Measurements from ENCODE around the gene SYNC. TPM values are rescaled to one million over a fixed set of nuclear protein-coding genes. Genes with fewer than 3 reads are reported as not detected.

SYNC gene
- total and polyA plus RNA-seq, 10 of the 15 experiments (the other 5 are each of a cell fraction or from before 2014, with no cell fraction given): 0.04 to 0.12 (median 0.05) TPM; not detected in 7

GRCh38 chr1:32746130-32746529 lies 43.6 kb upstream of the SYNC start:
- no peak overlapping the region for H3K4me2 ChIP-seq (ENCODE audit: control insufficient read depth, insufficient read depth)
- in situ Hi-C loops (cut with MboI) (no loop called here), intact Hi-C loops (cut with micrococcal nuclease; ENCODE audit: unreplicated experiment) (no loop called here)
- H3K36me3 ChIP-seq (ENCODE audit: control insufficient read depth in 2 of 2, insufficient read depth in 2 of 2, low read length in 1 of 2): no peaks in the 10 kb centered on the region
- DNase-seq (ENCODE audit: low read depth, low spot score): no peak
- H3K9ac ChIP-seq (ENCODE audit: control insufficient read depth, insufficient read depth, low read length): no peak overlapping the region
- H3K4me3 ChIP-seq: no peak overlapping the region
- H3K79me2 ChIP-seq (ENCODE audit: control insufficient read depth, insufficient read depth, low read length): no peaks in the 10 kb centered on the region
- H4K20me1 ChIP-seq (ENCODE audit: control insufficient read depth, insufficient read depth): no peaks in the 10 kb centered on the region
- H3K4me1 ChIP-seq (ENCODE audit: control insufficient read depth, insufficient read depth, low read length): no peaks in the 10 kb centered on the region
- CTCF ChIA-PET: interaction anchor here (3.3 kb wide), 1 partner anchor 35 kb away, joined by 11 read pairs; no protein-coding TSS in a partner anchor
- 70% methylated on average over 7 of the region's 9 CpGs for WGBS (ENCODE audit: insufficient coverage, insufficient replicate concordance, low lambda C conversion rate, missing lambda C conversion rate)
- no peaks in the 10 kb centered on the region for H3K9me3 ChIP-seq (replicated peaks; ENCODE audit: control insufficient read depth, insufficient read depth, low read length)
- SMC1A ChIA-PET (ENCODE audit: uncharacterized antibody, unreplicated experiment): no interaction called here
- H3K27ac ChIP-seq (ENCODE audit: control insufficient read depth, insufficient read depth): no peak overlapping the region
- no peak overlapping the region for H2AFZ ChIP-seq (ENCODE audit: control insufficient read depth, low read depth, low read length)
- POLR2A ChIA-PET: interaction anchor here (0.6 kb wide), 1 partner anchor 21 kb away, joined by 3 read pairs; no protein-coding TSS in a partner anchor
- no peak for TF ChIP-seq KAT2A (conservative IDR thresholded peaks at IDR 0.05; ENCODE audit: control insufficient read depth, low read depth, low read length)
- no peak for TF ChIP-seq EZH2 (IDR thresholded peaks at IDR 0.05; ENCODE audit: borderline replicate concordance, control insufficient read depth, low read depth, low read length)
- TF ChIP-seq BCL11A (IDR thresholded peaks at IDR 0.05; ENCODE audit: low read depth, low read length): no peak
- TF ChIP-seq GATAD2B (conservative IDR thresholded peaks at IDR 0.05; ENCODE audit: low read depth): no peak
- no peak for TF ChIP-seq ZZZ3 (IDR thresholded peaks at IDR 0.05; ENCODE audit: control insufficient read depth, insufficient read length, low read depth)
- TF ChIP-seq POLR2A (IDR thresholded peaks at IDR 0.05; ENCODE audit: low read depth, low read length): no peak
- no peak for TF ChIP-seq ZSCAN29 (IDR thresholded peaks at IDR 0.05)
- TF ChIP-seq MYC (IDR thresholded peaks at IDR 0.05; ENCODE audit: insufficient read depth, insufficient read length, insufficient replicate concordance, low read length, severe bottlenecking): no peak
- TF ChIP-seq MAX (IDR thresholded peaks at IDR 0.05; ENCODE audit: low read depth, low read length): no peak
- no peak for TF ChIP-seq YBX1 (IDR thresholded peaks at IDR 0.05)
- no peak for TF ChIP-seq SIX5 (IDR thresholded peaks at IDR 0.05; ENCODE audit: low read depth, low read length, severe bottlenecking)
- no peak for TF ChIP-seq ZBED1 (IDR thresholded peaks at IDR 0.05; ENCODE audit: borderline replicate concordance)
- TF ChIP-seq JUNB (IDR thresholded peaks at IDR 0.05): no peak
- TF ChIP-seq MTA3 (IDR thresholded peaks at IDR 0.05; ENCODE audit: borderline replicate concordance, low read length): no peak
- TF ChIP-seq WRNIP1 (IDR thresholded peaks at IDR 0.05; ENCODE audit: borderline replicate concordance, low read depth, low read length): no peak
- no peak for TF ChIP-seq KLF5 (IDR thresholded peaks at IDR 0.05; ENCODE audit: partially characterized antibody)
- no peak for TF ChIP-seq TBL1XR1 (IDR thresholded peaks at IDR 0.05; ENCODE audit: low read depth, low read length)
- TF ChIP-seq TCF7 (IDR thresholded peaks at IDR 0.05; ENCODE audit: borderline replicate concordance): no peak
- TF ChIP-seq NFXL1 (IDR thresholded peaks at IDR 0.05; ENCODE audit: borderline replicate concordance): no peak
- TF ChIP-seq CHD1 (IDR thresholded peaks at IDR 0.05; ENCODE audit: low read depth, low read length): no peak
- ATAC-seq: no peak
- no TSS peak for BruUV-seq (replicated peaks)
- H3K27me3 ChIP-seq (replicated peaks in 1 of 2; ENCODE audit: control insufficient read depth in 2 of 2, insufficient read depth in 2 of 2, low read length in 1 of 2): peaks cover 5% of the 10 kb centered on the region in 2 experiments; a peak in 3 of 4 replicates
- no peak for FAIRE-seq
- RAD21 ChIA-PET (ENCODE audit: unreplicated experiment): interaction anchor here (0.7 to 0.9 kb wide), 2 partner anchors 27 to 33 kb away, joined by 3 to 6 read pairs; no protein-coding TSS in a partner anchor

All from GM12878 (cell line).